Endothelial cell of umbilical vein (primary cell): ENCODE data around the gene MCM3AP. TPM values are rescaled to one million over a fixed set of nuclear protein-coding genes. Genes with fewer than 3 reads are reported as not detected.

Experiments
- BruUV-seq: library from RNA; stranded (reverse); fragments of 400-500 nt; replicated peaks from 2 replicates; lab custom pipeline; 2021; lab: Mats Ljungman, UMichigan
- CTCF ChIA-PET: fragments of 300-600, 350-600 bp; sonication (Branson Sonifier 250); formaldehyde crosslinking; loops from one replicate; lab custom pipeline; 2021; ENCODE audit warnings: antibody characterized with exemption, inconsistent platforms; lab: Charles Lee
- POLR2A ChIA-PET: fragments of 300-600, 350-600 bp; sonication (Branson Sonifier 250); formaldehyde crosslinking; loops from one replicate; lab custom pipeline; 2021; ENCODE audit warnings: antibody characterized with exemption, inconsistent platforms; lab: Charles Lee
- DNase-seq: peaks from one replicate; pipeline ENCODE4 v3.0.0-alpha.2; 2011; ENCODE audit warnings: low read depth, low spot score
- FAIRE-seq: peaks from 2 replicates; lab custom pipeline; 2011; peaks lifted over from hg19 to GRCh38; lab: Jason Lieb, UNC
- H2AFZ ChIP-seq: 2 replicates; pipeline ENCODE4 v1.6.0; 2012; ENCODE audit warnings: low read depth, low read length, control low read depth, inconsistent platforms
- H3K27ac ChIP-seq: 2 replicates; pipeline ENCODE4 v1.5.1; 2011; ENCODE audit warnings: low read depth, mild to moderate bottlenecking, control low read depth, low read length, moderate library complexity; ENCODE audit not compliant: insufficient read depth
- H3K27me3 ChIP-seq, 2 experiments: 2 replicates each; pipeline versions ENCODE4 v1.6.0 to v1.6.1; 2011; ENCODE audit warnings: low read length in 2 of 2, mixed read lengths in 1 of 2; ENCODE audit not compliant: control insufficient read depth in 2 of 2, insufficient read depth in 2 of 2
- H3K36me3 ChIP-seq, 2 experiments: 2 replicates in 1 of 2; 3 replicates in 1 of 2; pipeline ENCODE4 v1.5.1; 2011; ENCODE audit warnings: low read length in 2 of 2, mild to moderate bottlenecking in 1 of 2, moderate library complexity in 1 of 2; ENCODE audit not compliant: control insufficient read depth in 2 of 2, insufficient read depth in 2 of 2; ENCODE audit errors: extremely low read depth in 1 of 2
- H3K4me1 ChIP-seq: 3 replicates; pipeline ENCODE4 v1.5.1; 2011; ENCODE audit warnings: mild to moderate bottlenecking, low read length; ENCODE audit not compliant: control insufficient read depth, insufficient read depth; ENCODE audit errors: extremely low read depth
- H3K4me2 ChIP-seq: 2 replicates; pipeline ENCODE4 v1.6.1; 2011; ENCODE audit warnings: low read length, control low read depth, mixed read lengths; ENCODE audit not compliant: insufficient read depth
- H3K4me3 ChIP-seq, 3 experiments: fragments of 200-600 bp in 1 of 3; sonication (generic), shearing (Covaris generic) in 1 of 3; replicated peaks in 1 of 3; 2 replicates each; pipeline ENCODE4 v1.5.1; 2011 to 2016; ENCODE audit warnings: control low read depth in 3 of 3, low read length in 3 of 3, mild to moderate bottlenecking in 2 of 3, inconsistent platforms in 1 of 3, low read depth in 1 of 3, moderate library complexity in 1 of 3; ENCODE audit not compliant: insufficient read depth in 1 of 3
- H3K79me2 ChIP-seq: 2 replicates; pipeline ENCODE4 v1.6.0; 2012; ENCODE audit warnings: low read length, inconsistent platforms; ENCODE audit not compliant: control insufficient read depth, insufficient read depth
- H3K9ac ChIP-seq: replicated peaks from 2 replicates; pipeline ENCODE3; 2011; ENCODE audit warnings: low read length, control low read depth; ENCODE audit not compliant: insufficient read depth; ENCODE audit errors: extremely low read depth
- H3K9me1 ChIP-seq: replicated peaks from 3 replicates; pipeline ENCODE4 v1.6.0; 2011; ENCODE audit warnings: mild to moderate bottlenecking, low read length; ENCODE audit not compliant: control insufficient read depth, insufficient read depth; ENCODE audit errors: extremely low read depth
- H3K9me3 ChIP-seq: replicated peaks from 2 replicates; pipeline ENCODE4 v1.5.1; 2012; ENCODE audit warnings: low read length, inconsistent platforms; ENCODE audit not compliant: control insufficient read depth, insufficient read depth
- H4K20me1 ChIP-seq: replicated peaks from 2 replicates; pipeline ENCODE3; 2011; ENCODE audit warnings: mild to moderate bottlenecking, low read length; ENCODE audit not compliant: control insufficient read depth, insufficient read depth; ENCODE audit errors: extremely low read depth
- CTCF ChIP-seq, 2 donors: IDR thresholded peaks; 1 replicate in 1 of 2; 2 replicates in 1 of 2; pipeline ENCODE4 v1.5.1; 2011; ENCODE audit warnings: low read length in 2 of 2, mild to moderate bottlenecking in 2 of 2, moderate library complexity in 2 of 2, control low read depth in 1 of 2, inconsistent platforms in 1 of 2, low read depth in 1 of 2; ENCODE audit not compliant: insufficient read depth in 1 of 2; ENCODE audit errors: extremely low read depth in 1 of 2
- EZH2 ChIP-seq: IDR thresholded peaks from 2 replicates; pipeline ENCODE4 v1.6.1; 2012; ENCODE audit warnings: borderline replicate concordance, low read depth, mild to moderate bottlenecking, moderate library complexity, low read length, inconsistent platforms; ENCODE audit not compliant: severe bottlenecking
- FOS ChIP-seq: IDR thresholded peaks from 2 replicates; pipeline ENCODE4 v1.6.1; 2011; ENCODE audit warnings: mild to moderate bottlenecking, low read length, moderate library complexity, borderline replicate concordance; ENCODE audit not compliant: insufficient read depth
- GATA2 ChIP-seq: IDR thresholded peaks from 2 replicates; pipeline ENCODE4 v1.7.0; 2011; ENCODE audit warnings: low read depth, mild to moderate bottlenecking, moderate library complexity, mixed read lengths, low read length; ENCODE audit not compliant: insufficient read length, insufficient read depth
- JUN ChIP-seq: IDR thresholded peaks from 2 replicates; pipeline ENCODE4 v1.6.1; 2011; ENCODE audit warnings: borderline replicate concordance, low read depth; ENCODE audit not compliant: insufficient read length, insufficient read depth
- MAX ChIP-seq: IDR thresholded peaks from 2 replicates; pipeline ENCODE4 v1.6.1; 2011; ENCODE audit not compliant: insufficient read depth, insufficient read length
- MYC ChIP-seq: IDR thresholded peaks from one replicate; pipeline ENCODE4 v1.6.1; 2011; ENCODE audit warnings: mild to moderate bottlenecking, low read depth, low read length
- POLR2A ChIP-seq: IDR thresholded peaks from 2 replicates; pipeline ENCODE4 v1.6.1; 2012; ENCODE audit warnings: low read depth, mild to moderate bottlenecking, control low read depth, low read length
- POLR2AphosphoS5 ChIP-seq: IDR thresholded peaks from 2 replicates; pipeline ENCODE4 v1.6.1; 2012; ENCODE audit warnings: low read depth, mild to moderate bottlenecking, control low read depth, low read length, moderate library complexity; ENCODE audit not compliant: insufficient read depth
- dilution Hi-C: fragments of 300-500 bp; cut with MboI; formaldehyde crosslinking; loops from one replicate; pipeline ENCODE4 v1.15.0; 2019; ENCODE audit warnings: low sequenced_read_pairs; ENCODE audit not compliant: extremely low pct_ligation_motif_present
- intact Hi-C: fragments of 100-400 bp; cut with micrococcal nuclease; formaldehyde crosslinking; loops from one replicate; pipeline ENCODE4 v1.10.0; 2022
- polyA plus RNA-seq, 4 experiments: library from polyadenylated mRNA; depleted of rRNA in 3 of 4; stranded (reverse) in 3 of 4; unstranded in 1 of 4; fragments of >200 nt; gene quantifications; 2 replicates each; pipeline versions ENCODE4 v1.2.1 to v1.2.3, GENCODE V29; 2011 to 2012; ENCODE audit warnings: missing spikeins in 1 of 4
- total RNA-seq: library from RNA; stranded (reverse); gene quantifications from 2 replicates; pipeline ENCODE4 v1.2.3, GENCODE V29; 2021

Gene MCM3AP
- total and polyA plus RNA-seq, 2 donors (not counting 3 experiments of a cell fraction or from before 2014, with no cell fraction given): 37.9 to 115 TPM

GRCh38 chr21:46216132-46216747 is 69.2 kb downstream of the MCM3AP start:
- H3K36me3 ChIP-seq: peaks cover 6 to 18% of the 10 kb centered on the region in 2 experiments
- H2AFZ ChIP-seq: no peak overlapping the region
- dilution Hi-C loops: no loop called here
- BruUV-seq: no TSS peak
- H3K79me2 ChIP-seq: peaks cover 2% of the 10 kb centered on the region
- no peaks in the 10 kb centered on the region for H3K27me3 ChIP-seq
- no peaks in the 10 kb centered on the region for H3K4me1 ChIP-seq
- TF ChIP-seq GATA2 (no peak), POLR2AphosphoS5 (no peak), MAX (no peak), CTCF (IDR thresholded peaks at IDR 0.05; ENCODE audit: extremely low read depth in 1 of 2, insufficient read depth in 1 of 2, low read depth in 1 of 2, low read length in 2 of 2) (no peak), JUN (no peak), MYC (no peak), POLR2A (no peak), FOS (no peak), EZH2 (no peak)
- no peak overlapping the region for H3K27ac ChIP-seq
- intact Hi-C loops: no loop called here
- no peaks in the 10 kb centered on the region for H3K9me1 ChIP-seq
- no peak overlapping the region for H3K4me3 ChIP-seq
- DNase-seq (no peak), FAIRE-seq (no peak)
- no peak overlapping the region for H3K9ac ChIP-seq
- H3K4me2 ChIP-seq: no peak overlapping the region
- CTCF ChIA-PET: no interaction called here
- H4K20me1 ChIP-seq: no peaks in the 10 kb centered on the region
- H3K9me3 ChIP-seq: no peaks in the 10 kb centered on the region
- POLR2A ChIA-PET: no interaction called here
